ENCODE data around the gene CLIC3.

DNA sequence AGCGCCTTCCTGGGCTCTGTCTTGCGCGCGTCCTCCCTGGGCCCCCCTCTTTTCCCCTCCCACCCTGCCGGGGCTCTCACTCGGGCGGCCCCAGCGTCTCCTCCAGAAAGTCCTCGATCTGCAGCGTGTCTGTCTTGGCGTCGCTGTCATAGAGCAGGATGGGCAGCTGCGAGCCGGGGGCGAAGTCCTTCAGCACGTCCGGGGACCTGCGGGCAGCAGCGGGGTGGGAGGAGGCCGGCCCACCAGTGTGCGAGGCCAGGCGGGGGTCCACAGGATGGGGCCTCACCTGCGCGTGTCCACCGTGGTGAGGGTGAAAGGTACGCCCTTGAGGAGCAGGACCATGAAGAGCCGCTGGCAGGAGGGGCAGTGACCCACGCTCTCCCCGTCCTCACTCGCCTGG, 1.0 kb downstream of the CLIC3 start:
- no peak for TF ChIP-seq POLR2A (IDR thresholded peaks at IDR 0.05)
- TF ChIP-seq, protein P1, sequence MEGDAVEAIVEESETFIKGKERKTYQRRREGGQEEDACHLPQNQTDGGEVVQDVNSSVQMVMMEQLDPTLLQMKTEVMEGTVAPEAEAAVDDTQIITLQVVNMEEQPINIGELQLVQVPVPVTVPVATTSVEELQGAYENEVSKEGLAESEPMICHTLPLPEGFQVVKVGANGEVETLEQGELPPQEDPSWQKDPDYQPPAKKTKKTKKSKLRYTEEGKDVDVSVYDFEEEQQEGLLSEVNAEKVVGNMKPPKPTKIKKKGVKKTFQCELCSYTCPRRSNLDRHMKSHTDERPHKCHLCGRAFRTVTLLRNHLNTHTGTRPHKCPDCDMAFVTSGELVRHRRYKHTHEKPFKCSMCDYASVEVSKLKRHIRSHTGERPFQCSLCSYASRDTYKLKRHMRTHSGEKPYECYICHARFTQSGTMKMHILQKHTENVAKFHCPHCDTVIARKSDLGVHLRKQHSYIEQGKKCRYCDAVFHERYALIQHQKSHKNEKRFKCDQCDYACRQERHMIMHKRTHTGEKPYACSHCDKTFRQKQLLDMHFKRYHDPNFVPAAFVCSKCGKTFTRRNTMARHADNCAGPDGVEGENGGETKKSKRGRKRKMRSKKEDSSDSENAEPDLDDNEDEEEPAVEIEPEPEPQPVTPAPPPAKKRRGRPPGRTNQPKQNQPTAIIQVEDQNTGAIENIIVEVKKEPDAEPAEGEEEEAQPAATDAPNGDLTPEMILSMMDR (IDR thresholded peaks at IDR 0.05), result no peak

Measured in esophagus squamous epithelium (tissue), 4 donors.